HG03469 (cell line): Measurements from ENCODE around the gene THTPA.
A peak's percentile ranks its signal among the peaks of the same experiment; 100 is the strongest.

ENCODE experiments used
- ATAC-seq: cut with Tn5 transposase; IDR thresholded peaks from one replicate; pipeline ENCODE4 v1.9.1; 2021; ENCODE audit warnings: mild to moderate bottlenecking, moderate library complexity, moderate number of reproducible peaks; ENCODE audit not compliant: unreplicated experiment

Gene THTPA

DNA sequence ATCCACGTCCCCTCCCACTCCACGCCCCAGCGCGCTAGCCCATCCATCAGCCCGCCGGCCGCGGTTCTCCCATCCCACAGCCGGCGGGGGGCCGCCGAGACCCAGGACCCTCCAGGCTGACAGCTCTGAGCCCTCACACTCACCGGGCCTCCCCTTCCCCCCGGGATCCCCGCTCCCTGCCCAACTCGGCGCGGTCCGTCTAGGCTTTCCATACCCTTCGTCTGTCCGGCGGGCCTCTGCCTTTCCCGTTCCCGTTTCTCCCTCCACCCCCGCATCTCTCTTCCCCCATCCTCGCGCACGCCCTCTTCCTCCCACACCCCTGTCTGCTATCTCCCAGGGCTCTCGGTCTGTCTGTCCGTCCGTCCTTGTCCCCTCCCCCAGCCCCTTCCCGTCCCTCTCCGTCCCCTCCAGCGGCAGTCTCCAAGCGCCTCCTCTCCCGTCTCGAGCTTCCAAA lies 5.2 kb upstream of the THTPA start:
- ATAC-seq: no peak

DNA sequence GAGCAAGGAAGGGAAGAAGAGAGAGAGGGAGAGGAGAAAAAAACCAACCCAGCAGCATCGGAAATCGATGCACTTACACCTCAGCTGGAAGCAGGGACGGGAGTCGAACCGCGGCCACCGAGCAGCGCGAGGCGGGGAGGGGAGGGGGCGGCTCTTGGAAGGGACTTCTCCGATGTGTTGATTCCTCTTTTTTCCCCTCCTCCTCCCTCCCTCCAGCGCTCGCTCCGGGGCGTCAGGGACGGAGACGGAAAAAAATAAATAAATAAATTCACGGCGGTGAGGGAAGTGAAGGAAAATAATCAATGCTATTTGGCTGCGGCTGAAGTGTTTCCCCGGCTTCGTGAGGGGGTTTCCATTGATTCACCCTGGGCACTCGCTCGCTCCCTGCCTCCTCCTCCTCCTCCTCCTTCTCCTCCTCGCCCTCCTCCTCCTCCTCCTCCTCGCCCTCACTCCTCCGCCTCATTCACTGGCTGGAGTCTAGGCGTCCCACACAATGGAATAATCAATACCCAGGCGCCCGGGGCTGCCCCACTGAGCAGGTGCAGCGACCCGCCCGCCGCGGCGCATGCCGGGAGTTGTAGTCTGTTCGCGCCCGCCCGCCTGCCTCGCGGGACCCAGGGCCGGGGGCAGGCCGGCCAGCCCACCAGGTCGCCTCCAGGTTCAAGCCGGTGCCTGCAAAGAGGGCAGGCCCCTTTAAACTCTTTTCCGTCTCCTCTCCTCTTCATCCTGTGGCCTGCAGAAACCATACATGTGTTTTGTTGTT lies 4.6 kb upstream of the THTPA start, which contains the start of gene ZFHX2:
Gene ZFHX2 (minus strand): TSS at position 500 of the 763 bp plus-strand sequence. CDS start 16,440 bp downstream, outside the sequence.
- peak; percentile 39 for ATAC-seq

- ATAC-seq: no peak
These were observed 564 bp upstream of the THTPA start for GRCh38 chr14:23555533-23555881.

DNA sequence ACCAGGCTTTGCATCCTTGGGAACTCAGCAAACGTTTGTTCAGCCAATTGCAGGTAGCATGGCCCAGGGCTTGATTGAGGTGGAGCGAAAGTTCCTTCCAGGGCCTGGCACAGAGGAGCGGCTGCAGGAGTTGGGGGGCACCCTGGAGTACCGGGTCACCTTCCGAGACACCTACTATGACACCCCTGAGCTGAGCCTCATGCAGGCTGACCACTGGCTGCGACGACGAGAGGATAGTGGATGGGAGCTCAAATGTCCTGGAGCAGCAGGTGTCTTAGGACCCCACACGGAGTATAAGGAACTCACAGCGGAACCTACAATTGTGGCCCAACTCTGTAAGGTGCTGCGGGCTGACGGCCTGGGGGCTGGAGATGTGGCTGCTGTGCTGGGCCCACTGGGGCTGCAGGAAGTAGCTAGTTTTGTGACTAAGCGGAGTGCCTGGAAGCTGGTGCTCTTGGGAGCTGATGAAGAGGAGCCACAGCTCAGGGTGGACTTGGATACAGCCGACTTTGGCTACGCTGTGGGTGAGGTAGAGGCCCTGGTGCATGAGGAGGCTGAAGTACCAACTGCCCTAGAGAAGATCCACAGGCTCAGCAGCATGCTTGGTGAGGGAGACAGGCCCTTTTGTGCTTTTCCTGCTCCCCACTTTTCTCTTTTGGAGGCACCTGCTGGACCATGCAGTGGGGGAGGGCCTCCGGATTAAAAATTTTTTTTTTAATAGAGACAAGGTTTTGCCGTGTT lies 799 bp downstream of the THTPA start:
- ATAC-seq: no peak

DNA sequence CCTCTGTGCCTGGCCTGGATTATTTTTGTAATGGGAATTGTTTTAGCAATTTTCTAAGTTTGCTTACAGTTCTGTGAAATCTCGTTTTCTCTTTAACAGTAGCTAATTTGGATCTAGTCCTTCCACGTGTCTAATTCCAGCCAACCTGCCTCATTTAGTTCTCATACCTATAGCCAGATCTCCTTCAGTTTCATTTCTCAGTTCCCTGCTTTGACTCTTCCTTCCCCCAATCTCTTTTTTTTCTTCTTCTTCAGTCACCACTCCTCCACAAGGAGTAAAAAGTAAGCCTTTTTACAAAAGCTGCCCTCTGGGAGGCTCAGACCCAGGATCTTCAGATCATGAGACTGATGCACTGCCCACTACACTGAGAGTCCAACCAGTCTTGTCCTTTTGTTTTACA lies 1.4 kb downstream of the THTPA start:
- ATAC-seq: no peak

DNA sequence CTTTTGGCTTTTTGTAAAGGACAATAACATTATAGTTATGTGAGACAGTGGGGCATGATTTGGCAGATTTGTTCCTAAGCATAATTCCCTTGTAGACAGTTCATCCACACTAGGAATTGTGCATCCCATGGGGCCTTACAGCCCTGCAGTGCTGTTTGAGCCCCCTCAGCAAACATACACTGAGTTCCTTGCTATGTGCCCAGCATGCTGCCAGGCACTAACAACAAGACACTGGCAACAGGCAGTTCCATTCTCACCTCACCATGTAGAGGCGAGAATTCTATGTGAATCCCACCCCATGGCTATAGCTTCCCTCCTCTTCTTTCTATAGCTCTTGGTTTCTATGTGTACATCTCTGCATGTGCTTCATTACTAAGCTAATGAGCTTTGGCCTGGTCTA lies 1.9 kb downstream of the THTPA start:
- ATAC-seq: no peak

DNA sequence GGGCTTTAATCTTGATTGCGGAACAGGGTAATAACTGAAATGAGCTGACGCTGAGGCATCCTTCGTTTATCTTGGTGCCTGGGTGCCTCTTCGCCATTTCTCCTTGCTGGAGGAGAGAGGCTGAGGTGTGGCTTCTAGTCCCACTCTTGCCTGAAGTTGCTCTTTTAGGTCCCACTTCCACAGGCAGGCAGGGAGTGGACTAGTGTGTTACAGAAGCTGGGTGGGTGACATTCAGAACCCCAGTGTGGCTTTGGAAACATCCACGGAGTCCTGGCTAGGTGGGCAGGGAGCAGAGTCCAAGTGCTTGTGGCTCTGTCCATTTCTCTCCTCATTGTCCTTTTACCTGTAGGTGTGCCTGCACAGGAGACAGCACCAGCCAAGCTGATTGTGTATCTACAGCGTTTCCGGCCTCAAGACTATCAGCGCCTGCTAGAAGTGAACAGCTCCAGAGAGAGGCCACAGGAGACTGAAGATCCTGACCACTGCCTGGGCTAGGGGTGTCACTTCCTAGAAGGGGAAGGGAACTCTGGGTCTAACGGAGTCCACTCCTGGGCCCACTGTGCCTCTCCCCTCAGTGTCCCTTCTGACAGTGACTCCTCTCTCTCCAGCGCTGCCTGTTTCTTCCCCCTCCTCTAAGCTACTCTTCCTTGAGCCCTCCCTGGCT lies 2.4 kb downstream of the THTPA start:
- ATAC-seq: no peak

GRCh38 chr14:23559010-23559925 lies 3.2 kb downstream of the THTPA start:
- no peak for ATAC-seq

GRCh38 chr14:23559926-23560520 lies 4.0 kb downstream of the THTPA start:
- ATAC-seq: no peak

- no peak for ATAC-seq
These were observed 5.2 kb downstream of the THTPA start for GRCh38 chr14:23561259-23561658.

GRCh38 chr14:23561873-23562821 lies 6.1 kb downstream of the THTPA start:
- ATAC-seq: no peak

DNA sequence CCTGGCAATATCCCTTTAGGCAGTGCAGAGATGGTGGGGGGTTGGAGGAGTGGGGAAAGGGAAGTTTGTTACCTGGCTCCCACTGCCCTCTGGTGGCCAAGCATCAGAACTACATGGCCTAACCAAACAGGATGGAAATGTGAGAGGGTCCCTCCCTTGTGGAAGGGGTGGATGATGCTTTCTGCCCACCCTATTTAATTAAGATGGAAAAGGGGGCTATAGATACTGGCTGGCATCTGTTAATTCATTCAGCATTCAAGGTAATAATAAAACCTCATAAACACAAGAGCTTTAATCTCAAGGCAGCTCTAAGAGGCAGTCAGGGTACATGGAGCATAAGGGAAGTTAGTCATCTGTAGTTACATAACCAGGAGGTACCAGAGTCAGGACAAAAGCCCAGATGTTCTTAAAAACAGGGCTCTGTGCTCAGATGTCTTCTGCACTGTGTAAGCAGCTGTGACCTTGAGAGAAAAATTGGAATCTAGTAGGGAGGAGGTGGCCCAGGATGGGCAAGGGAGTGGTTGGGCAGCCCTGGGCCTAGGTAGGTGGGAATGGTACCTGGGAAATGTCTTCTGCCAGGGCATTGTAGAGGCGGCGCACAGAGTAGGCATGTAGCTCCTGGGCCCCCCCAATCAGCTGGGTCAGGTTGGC lies 6.9 kb downstream of the THTPA start:
- ATAC-seq: no peak

DNA sequence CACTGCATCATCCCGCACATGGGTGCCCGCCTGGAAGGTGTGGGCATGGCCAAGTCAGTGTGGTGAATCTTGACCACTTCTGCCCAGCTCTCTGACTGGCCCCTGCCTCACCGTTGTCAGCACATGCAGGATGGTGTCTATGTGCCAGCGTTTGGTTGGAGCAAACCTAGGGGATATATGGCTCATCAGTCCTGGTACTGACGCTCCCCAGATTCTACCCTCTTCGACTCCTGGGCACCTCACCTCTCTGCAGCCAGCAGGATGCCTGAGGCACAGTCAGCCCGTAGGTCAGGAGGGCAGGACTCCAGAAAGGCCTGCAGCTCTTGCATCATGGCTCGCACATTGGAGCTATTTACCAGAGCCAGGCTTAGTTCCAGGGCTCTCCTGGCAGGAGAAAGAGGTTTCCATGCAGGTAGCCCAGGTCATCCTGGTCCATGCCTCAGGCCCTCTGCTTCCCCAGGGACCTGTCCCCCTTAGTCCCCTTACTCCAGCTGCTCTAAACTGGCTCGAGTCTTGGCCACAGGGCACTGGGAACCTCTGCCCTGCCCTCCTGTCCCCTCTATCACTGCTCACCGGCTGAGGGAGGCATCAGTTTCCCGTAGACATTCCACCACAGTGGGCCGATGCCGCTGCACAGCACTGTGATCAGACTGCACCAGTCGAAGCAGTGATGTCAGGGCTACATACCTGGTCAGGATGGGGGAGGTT lies 7.6 kb downstream of the THTPA start:
- no peak for ATAC-seq

DNA sequence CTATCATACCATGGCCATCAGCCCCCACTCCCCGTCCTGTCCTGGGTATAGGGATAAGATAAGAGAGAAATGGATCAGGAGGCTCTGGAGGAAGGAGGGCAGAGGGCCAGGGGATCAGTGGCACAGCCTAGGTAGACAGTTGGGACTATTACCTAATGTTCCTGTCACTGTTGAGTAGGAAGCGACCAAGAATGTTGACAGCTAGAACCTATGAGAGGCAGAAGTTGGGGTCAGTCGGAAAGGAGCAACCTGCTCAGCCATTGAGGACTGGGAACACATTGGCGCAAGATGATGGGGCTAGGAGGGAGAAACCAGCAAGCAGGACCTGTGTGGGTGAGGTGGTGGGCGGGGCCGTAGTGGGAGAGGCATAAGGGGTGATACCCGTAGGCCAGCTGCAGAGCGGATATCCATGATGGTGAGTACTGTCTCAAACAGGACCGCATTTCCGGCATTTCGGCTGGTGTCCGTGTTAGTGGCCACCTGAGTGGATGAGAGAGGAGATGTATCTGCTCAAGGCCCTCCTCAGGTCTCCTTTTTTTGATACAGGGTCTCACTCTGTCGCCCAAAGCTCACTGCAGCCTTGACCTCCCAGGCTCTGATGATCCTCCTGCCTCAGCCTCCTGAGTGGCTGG lies 8.2 kb downstream of the THTPA start:
- ATAC-seq: no peak

GRCh38 chr14:23564876-23565275 lies 8.8 kb downstream of the THTPA start:
- no peak for ATAC-seq

DNA sequence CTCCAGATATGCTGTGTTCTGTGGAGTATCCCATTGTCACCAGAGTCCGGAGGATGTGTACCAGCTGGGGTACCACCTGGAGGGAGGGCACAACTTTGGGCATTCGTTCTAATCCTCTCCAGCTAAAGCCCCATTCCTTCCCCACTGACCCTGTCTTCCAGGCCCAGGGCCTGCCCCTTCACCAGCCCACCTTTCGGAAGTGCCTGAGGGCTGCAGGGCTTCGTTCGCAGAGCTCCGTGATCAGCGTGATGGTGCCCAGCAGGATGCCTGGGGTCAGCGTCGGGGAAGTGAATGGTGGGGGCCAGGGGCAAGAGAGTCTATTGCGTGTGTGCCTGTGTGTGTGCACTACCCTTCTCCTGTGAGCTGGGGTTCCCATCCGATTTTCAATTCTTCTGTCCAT lies 9.6 kb downstream of the THTPA start:
- no peak for ATAC-seq

DNA sequence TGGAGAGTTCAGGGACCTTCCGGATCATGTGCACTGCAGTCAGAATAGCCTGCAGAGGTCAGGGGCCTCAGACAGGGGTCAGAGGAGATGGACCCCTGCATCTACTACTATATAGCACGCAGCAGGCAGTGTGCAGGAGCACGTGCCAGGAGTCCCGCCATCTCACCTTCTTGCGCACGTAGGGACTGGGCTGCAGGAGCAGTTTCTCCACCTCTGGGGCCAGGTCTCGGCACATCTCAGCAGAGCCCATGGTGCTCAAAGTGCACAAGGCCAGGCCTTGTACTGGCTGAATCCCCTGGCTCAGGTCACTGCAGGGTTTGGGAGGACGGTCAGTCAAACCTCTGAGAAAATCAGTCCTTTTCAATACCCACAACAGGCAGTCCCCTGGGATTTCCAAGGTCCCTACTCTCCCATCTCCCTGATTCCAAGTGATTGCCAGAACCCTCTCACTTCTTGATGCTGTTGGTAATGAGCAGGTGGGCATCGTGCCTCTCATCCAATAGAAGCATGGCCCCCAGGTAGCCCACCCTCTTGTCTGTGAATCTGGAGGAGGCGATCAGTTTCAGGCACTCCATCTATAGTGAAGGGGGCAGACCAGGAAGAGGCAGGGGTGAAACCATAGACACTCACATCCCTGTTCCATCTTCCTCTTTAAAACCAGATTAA lies 10.2 kb downstream of the THTPA start:
- no peak for ATAC-seq
